ENCODE data around the gene DHRS3.

GRCh38 chr1:12661606-12662219 lies 43.7 kb upstream of the DHRS3 start:
- TF ChIP-seq ZNF274 (IDR thresholded peaks at IDR 0.05; ENCODE audit: low read depth, low read length) (no peak), YY1 (IDR thresholded peaks at IDR 0.05; ENCODE audit: insufficient read depth, insufficient read length) (no peak)
